HG03354 (cell line): ENCODE measurements around the gene FLOT1.
"Not testable (repeated sequence)": the region's sequence is repeated elsewhere in the genome, so short reads cannot be mapped to it uniquely, and the experiment has no call there.

Source experiments
- ATAC-seq: cut with Tn5 transposase; IDR thresholded peaks from one replicate; pipeline ENCODE4 v1.9.1; 2021; ENCODE audit warnings: mild to moderate bottlenecking; ENCODE audit not compliant: unreplicated experiment, poor library complexity, severe bottlenecking

The FLOT1 gene

GRCh38 chr6:30768634-30769087, 26.2 kb upstream of the FLOT1 start:
- ATAC-seq, result no peak

- ATAC-seq, result no peak
Measured at GRCh38 chr6:30767944-30768301, 25.4 kb upstream of the FLOT1 start.

- no peak for ATAC-seq
Measured at GRCh38 chr6:30767158-30767943, 24.9 kb upstream of the FLOT1 start.

- ATAC-seq, result no peak
Measured at GRCh38 chr6:30766461-30767157, 24.1 kb upstream of the FLOT1 start.

- not testable (repeated sequence) for ATAC-seq
Measured at GRCh38 chr6:30765495-30765894, 23.0 kb upstream of the FLOT1 start.

GRCh38 chr6:30764490-30765043, 22.1 kb upstream of the FLOT1 start:
- not testable (repeated sequence) for ATAC-seq

- no peak for ATAC-seq
Measured at GRCh38 chr6:30763618-30764489, 21.4 kb upstream of the FLOT1 start.

GRCh38 chr6:30763155-30763617, 20.7 kb upstream of the FLOT1 start:
- no peak for ATAC-seq

GRCh38 chr6:30761791-30762429, 19.4 kb upstream of the FLOT1 start:
- ATAC-seq, result no peak

- ATAC-seq, result no peak
Measured at GRCh38 chr6:30760549-30760948, 18.1 kb upstream of the FLOT1 start.

GRCh38 chr6:30759575-30760239, 17.2 kb upstream of the FLOT1 start:
- no peak for ATAC-seq

- no peak for ATAC-seq
Measured at GRCh38 chr6:30757261-30757904, 14.9 kb upstream of the FLOT1 start.

GRCh38 chr6:30756405-30757003, 14.0 kb upstream of the FLOT1 start:
- ATAC-seq, result not testable (repeated sequence)

- no peak for ATAC-seq
Measured at GRCh38 chr6:30754631-30755030, 12.1 kb upstream of the FLOT1 start.

- ATAC-seq, result no peak
Measured at GRCh38 chr6:30752157-30752927, 9.9 kb upstream of the FLOT1 start.

- ATAC-seq, result no peak
Measured at GRCh38 chr6:30750379-30750668, 7.8 kb upstream of the FLOT1 start.

- ATAC-seq, result no peak
Measured at GRCh38 chr6:30749554-30750378, 7.3 kb upstream of the FLOT1 start.
